Measurements from ENCODE around the gene THY1. TPM values are rescaled to one million over a fixed set of nuclear protein-coding genes. Genes with fewer than 3 reads are reported as not detected.
"Not testable (repeated sequence)": the region's sequence is repeated elsewhere in the genome, so short reads cannot be mapped to it uniquely, and the experiment has no call there.

THY1 gene
- 65.9 and 121 TPM in 2 replicates for polyA plus RNA-seq (2014; cell fraction: cytosol; rRNA removed)
- polyA plus RNA-seq (2014; cell fraction: nucleus; rRNA removed), result 51.5 and 76.0 TPM in 2 replicates

- DNase-seq (ENCODE audit: low spot score), result peak; percentile 74
Measured at GRCh38 chr11:119422809-119423508, at the start of gene THY1. Gene THY1 (minus strand): TSS chr11:119423172. CDS start chr11:119420905, 2,267 bp downstream.

- DNase-seq (ENCODE audit: low spot score), result peak; percentile 49
Measured at GRCh38 chr11:119472186-119472855, 49.3 kb upstream of the THY1 start.

- DNase-seq (ENCODE audit: low spot score), result no peak
Measured at GRCh38 chr11:119471329-119471728, 48.4 kb upstream of the THY1 start.

GRCh38 chr11:119470317-119471291 lies 47.6 kb upstream of the THY1 start:
- DNase-seq (ENCODE audit: low spot score), result peak; percentile 30

GRCh38 chr11:119469506-119469905 lies 46.5 kb upstream of the THY1 start:
- DNase-seq (ENCODE audit: low spot score), result no peak

- no peak for DNase-seq (ENCODE audit: low spot score)
Measured at GRCh38 chr11:119468511-119468910, 45.5 kb upstream of the THY1 start.

GRCh38 chr11:119461229-119461963 lies 38.4 kb upstream of the THY1 start:
- DNase-seq (ENCODE audit: low spot score), result no peak

- no peak for DNase-seq (ENCODE audit: low spot score)
Measured at GRCh38 chr11:119460582-119460981, 37.6 kb upstream of the THY1 start.

GRCh38 chr11:119460097-119460496 lies 37.1 kb upstream of the THY1 start:
- no peak for DNase-seq (ENCODE audit: low spot score)

GRCh38 chr11:119459293-119459976 lies 36.5 kb upstream of the THY1 start:
- no peak for DNase-seq (ENCODE audit: low spot score)

- not testable (repeated sequence) for DNase-seq (ENCODE audit: low spot score)
Measured at GRCh38 chr11:119455708-119456107, 32.7 kb upstream of the THY1 start.

GRCh38 chr11:119455241-119455640 lies 32.3 kb upstream of the THY1 start:
- DNase-seq (ENCODE audit: low spot score), result not testable (repeated sequence)

- DNase-seq (ENCODE audit: low spot score), result no peak
Measured at GRCh38 chr11:119453881-119454280, 30.9 kb upstream of the THY1 start.

GRCh38 chr11:119450590-119451326 lies 27.8 kb upstream of the THY1 start:
- DNase-seq (ENCODE audit: low spot score), result no peak

- DNase-seq (ENCODE audit: low spot score), result peak; percentile 85
Measured at GRCh38 chr11:119449498-119449897, 26.5 kb upstream of the THY1 start.

GRCh38 chr11:119448380-119448779 lies 25.4 kb upstream of the THY1 start:
- no peak for DNase-seq (ENCODE audit: low spot score)

GRCh38 chr11:119447664-119448242 lies 24.8 kb upstream of the THY1 start:
- no peak for DNase-seq (ENCODE audit: low spot score)

- no peak for DNase-seq (ENCODE audit: low spot score)
Measured at GRCh38 chr11:119446871-119447663, 24.1 kb upstream of the THY1 start.

- no peak for DNase-seq (ENCODE audit: low spot score)
Measured at GRCh38 chr11:119446434-119446833, 23.5 kb upstream of the THY1 start.

All from SK-N-DZ (cell line).